HG02884 (cell line): ENCODE results near the gene AP3D1.
"Not testable (repeated sequence)": the region's sequence is repeated elsewhere in the genome, so short reads cannot be mapped to it uniquely, and the experiment has no call there.

Experiments used
- ATAC-seq: cut with Tn5 transposase; IDR thresholded peaks from one replicate; pipeline ENCODE4 v1.9.1; 2021; ENCODE audit warnings: mild to moderate bottlenecking, moderate library complexity; ENCODE audit not compliant: unreplicated experiment

Gene AP3D1

DNA sequence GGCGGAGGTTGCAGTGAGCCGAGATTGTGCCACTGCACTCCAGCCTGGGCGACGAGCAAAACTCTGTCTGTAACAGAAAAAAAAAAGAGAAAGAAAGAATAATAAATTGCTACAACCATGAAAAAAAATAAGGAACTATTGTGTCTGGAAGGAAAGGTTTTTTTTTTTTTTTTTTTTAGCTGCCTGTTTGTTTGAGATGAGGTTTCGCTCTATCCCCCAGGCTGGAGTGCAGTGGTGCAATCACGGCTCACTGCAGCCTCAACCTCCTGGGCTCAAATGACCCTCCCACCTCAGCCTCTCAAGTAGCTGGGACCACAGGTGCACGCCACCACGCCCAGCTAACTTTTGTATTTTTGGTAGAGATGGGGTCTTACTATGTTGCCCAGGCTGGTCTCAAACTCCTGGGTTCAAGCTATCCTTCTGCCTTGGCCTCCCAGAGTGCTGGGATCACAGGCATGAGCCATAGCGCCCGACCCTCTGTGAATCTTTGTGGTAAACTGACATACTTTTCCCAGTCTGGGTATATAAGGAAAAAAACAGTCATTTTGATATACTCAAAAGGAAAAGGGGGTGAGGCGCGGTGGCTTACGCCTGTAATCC is 59.3 kb downstream of the AP3D1 start:
- not testable (repeated sequence) for ATAC-seq

DNA sequence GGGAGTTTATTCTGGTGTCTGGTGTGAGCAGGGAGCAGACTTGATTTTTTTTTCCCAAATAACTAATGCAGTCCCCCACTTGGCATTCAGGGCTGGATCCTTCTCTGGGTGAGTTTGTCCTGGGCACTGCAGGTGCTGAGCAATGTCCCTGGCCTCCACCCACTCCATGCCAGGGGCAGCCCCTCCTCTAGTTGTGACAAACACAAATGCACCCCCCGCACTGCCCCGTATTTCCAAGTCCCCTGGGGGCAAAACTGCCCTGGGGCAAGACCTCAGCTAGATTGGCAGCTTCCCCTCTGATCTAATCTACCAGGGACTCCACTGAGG is 61.7 kb downstream of the AP3D1 start:
- no peak for ATAC-seq

DNA sequence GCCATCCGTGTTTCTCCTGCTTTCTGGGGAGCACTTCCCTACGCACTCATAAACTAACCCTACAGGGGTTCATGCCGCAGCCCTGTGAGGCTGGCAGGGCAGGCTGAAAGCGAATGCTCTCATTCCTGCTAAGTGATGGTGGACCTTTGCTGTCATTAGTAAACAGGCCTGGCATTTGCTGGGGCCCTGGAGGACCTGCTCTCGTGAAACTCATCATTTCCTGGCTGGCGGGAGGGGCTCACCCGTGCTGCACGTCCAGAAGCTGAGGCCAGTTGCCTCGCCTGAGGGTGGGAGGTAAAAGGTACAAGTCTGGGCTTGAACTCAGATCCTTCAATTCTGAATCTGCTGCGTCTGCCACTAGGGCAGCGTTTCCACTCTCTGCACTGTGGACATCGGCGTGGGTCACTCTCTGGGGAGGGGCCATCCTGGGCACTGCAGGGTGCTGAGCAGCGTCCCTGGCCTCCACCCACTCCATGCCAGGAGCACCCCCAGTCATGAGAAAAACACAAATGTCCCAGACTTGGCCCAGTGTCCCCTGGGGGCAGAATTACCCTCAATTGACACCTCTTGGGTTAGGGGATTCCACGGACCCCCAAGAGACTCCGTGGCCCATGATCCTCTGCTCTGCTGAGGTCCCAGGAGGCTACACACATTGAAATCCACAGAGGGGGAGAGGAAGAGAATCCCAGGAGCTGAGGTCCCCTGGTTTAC is 62.2 kb downstream of the AP3D1 start:
- no peak for ATAC-seq

DNA sequence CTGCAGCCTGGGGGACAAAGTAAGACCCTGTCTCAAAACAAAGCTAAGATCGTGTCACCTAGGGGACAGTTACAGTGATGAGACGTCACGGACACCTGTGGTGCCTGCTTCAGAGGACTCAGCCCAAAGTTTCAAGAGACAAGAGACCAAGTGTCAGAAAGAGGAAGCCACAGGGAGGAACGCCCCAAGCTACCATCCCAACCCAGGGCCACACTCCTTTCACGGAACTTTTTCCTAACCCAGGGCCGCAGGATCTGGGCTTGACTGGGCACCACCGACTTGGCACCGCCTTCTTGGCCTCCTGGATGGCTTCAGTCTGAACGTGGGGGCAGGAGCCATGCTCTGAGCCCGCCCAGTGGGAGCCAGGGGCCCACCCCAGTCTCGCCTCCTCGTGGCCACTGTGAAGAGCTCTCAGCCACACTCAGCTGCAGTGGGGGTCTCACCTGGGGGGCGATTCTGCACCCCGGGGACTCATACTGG is 63.7 kb downstream of the AP3D1 start:
- no peak for ATAC-seq

DNA sequence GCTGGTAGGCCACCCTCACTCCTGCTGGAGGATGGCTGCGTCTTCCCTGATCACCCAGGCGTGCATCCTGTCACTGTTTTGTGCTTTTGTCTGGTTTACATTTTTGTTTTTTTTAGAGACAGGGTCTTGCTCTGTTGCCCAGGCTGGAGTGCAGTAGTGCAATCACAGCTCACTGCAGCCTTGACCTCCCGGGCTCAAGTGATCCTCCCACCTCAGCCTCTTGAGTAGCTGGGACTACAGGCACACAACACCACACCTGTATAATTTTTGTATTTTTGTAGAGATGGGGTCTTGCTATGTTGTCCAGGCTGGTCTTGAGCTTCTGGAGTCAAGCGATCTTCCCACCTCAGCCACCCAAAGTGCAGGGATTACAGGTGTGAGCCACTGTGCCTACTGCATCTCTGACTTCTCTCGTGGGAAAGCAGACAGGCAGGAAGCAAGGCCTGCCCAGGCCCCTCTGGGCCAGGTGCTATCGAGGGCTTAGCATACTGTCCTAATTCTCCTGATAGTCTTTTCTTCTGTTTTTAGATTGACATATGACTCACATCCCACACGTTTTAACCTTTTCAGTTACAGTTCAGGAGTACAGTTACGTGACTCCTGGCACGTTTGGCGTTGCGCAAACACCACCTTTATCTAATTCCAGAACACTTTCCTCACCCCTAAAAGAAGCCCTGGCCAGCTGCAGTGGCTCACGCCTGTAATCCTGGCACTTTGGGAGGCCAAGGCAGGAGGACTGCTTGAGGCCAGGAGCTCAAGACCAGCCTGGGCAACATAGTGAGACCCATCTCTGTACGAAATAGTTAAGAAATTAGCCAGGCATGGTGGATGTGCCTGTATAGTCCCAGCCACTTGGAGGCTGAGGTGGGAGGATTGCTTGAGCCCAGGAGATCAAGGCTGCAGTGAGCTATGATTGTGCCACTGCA is 64.4 kb downstream of the AP3D1 start:
- not testable (repeated sequence) for ATAC-seq

DNA sequence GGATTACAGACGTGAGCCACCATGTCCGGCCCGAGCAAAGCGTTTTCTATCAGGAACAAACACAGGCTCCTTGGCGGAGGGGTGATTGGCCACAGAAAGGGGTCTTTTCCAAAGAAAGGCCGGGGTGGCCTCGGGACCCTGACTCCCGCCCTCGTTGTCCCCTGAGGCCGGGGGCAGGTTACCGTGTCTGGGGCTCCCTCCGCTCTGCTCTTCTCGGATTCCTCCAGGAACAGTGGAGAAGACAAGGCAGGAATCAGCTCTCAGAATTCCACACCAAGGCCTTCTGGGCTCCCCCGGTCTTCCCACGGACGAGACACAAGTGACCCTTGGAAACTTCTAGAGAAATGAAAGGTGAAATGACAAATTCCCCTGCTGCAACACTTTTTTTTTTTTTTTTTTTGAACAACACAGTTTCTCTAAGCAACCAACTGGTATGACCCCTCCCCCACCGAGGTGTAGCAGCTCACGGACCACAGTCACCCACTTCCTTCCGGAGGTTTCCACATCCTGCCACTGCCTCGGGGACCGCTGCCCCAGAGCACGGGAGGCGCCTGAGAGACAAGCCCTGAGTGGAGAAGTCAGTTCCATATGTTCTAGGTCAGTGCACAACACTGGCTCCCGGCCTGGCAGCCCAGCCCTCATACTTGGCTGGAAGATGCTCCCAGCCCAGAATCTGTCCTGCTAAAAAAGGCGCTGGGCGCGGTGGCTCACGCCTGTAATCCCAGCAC is 66.2 kb downstream of the AP3D1 start:
- peak; percentile 32 for ATAC-seq

DNA sequence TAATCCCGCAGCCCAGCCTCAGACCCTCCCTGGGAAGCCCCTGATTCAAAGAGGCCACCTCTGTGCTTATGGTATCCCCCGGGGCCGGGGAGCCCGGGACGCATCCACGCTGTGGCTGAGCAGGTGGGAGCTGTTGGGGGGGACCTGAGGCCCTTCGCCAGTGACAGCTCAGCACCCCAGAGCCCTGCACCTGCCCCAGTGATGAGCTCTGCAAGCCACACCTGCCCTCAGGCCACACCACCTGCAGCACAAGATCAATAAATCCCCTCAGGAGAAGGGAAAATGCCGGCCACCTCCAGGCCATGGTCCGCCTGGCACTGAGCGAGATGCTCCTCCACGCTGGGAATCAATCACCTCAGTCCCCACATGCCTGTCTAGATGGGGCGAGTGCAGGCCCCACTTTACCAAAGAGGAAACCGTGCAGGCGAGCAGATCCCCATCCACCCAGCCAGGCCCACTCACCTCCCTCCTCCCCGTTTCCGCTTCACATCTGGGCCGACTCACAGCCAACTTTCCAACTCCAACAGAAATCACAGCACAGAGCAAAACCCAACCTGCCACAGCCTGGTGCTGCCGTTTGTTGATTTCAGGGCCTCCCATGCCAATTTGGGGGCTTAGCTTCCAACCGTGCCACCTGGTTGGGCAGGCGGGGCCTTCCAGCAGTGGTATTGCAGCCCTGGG is 68.1 kb downstream of the AP3D1 start:
- no peak for ATAC-seq

DNA sequence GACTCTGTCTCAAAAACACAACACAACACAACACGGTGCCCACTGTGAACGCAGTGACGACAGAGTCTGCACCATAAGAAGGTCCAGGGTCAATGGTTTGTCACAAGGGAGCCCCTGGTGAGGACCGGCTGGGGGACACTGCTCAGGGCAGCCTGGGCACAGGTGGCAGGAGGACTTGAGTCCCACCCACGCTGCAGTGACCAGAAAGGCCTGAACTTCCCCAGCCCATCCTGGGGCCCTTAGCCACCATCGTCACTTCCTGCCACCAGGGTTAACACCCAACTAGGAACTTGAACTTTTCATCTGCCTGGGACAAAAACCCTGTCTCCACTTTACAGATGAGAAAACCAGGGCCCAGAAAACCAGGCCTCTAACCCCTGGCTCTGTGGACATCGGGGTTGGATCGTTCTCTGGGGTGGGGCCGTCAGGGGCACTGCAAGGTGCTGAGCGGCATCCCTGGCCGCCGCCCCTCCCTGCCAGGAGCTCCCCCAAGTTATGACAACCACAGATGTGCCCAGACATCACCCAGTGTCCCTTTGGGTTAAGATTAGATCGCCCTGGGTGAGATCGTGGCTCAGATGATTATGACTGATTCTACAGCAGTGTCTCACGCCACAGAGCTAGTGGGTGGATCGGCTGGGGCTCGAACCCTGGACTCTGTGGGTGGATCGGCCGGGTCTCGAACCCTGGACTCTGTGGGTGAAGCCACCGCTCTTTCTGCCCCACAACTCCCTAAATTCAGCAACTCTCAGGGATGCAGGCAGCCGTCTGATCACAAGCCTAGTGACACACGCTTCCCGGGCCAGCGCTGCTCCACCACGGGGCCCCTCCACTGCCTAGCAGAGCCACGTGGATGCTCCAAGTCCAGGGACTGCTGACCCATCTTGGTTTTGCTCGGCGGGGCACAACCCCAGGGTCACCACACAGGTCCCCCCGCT is 69.2 kb downstream of the AP3D1 start:
- no peak for ATAC-seq

DNA sequence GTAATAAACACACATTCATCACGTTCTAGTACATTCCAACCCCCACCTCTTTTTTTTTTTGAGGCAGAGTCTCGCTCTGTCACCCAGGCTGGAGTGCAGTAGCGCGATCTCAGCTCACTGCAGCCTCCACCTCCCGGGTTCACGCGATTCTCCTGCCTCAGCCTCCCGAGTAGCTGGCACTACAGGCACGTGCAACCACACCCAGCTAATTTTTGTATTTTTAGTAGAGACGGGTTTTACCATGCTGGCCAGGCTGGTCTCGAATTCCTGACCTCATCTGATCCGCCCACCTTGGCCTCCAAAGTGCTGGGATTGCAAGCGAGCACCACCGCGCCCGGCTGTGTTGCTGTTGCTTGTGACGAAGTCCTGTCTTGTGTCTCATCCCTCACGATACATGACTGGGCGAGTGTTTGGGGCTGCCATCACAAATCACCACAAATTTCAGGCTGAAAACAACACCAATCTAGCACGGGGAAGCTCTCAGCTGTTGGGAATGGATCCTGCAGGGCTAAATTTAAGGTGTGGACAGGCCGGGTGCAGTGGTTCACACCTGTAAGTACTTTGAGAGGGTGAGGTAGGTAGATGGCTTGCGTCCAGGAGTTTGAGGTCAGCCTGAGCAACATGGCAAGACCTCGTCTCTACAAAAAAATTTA is 70.9 kb downstream of the AP3D1 start:
- no peak for ATAC-seq

DNA sequence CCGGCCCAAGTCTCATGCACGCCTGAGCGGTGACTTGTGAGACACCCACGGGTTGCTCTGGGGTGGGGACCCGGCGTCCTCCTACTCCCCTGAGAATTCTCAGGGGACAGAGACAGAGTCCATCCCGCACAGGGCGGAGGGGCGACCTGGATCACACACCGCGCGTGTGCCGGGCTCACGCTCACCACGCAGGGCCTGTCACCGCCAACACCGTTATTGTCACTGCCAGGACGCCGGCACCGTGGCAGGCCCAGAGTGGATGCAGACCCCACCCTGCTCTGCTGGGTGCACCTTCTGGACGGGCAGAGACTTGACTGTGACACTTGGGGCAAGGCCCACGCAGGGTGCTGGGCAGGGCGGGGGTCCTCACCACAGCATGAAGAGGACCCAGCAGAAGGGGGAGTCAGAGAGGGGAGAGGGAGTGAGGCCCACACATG is 71.5 kb downstream of the AP3D1 start:
- no peak for ATAC-seq

DNA sequence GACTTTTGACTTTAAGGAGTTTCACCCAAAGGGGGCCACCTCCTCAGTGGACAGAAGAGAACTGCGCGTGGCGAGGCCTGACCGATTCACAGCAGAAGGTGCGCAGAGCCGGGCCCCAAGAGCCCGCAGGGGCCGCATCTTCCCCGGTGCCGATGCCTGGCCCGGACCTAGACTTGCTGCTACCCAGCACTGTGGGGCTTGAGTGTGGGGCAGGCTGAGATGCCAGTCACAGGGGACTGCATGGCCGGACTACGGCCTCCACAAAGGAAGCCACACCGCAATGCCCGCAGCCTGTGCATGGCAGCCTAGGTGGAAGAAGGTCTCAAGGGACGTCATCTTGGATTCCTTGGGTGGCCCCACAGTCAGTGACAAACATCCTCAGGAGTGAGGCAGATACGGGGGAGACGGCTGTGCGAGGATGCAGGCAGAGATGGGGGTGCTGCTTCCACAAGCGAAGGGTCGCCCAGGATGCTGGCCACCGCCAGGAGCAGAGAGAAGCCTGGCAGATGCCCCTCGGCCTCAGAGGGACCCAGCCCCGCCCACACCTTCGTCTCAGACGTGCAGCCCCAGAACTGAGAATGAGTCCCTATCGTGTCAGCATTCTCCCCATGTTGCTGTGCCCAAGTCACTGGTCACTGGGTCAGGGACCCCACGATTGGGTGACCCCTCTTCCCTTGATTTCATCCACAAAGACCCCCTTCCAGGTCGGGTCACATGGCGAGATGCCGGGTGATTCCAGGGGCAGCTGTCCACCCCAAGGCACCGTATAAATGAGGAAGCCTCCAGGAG is 72.1 kb downstream of the AP3D1 start:
- ATAC-seq = no peak

DNA sequence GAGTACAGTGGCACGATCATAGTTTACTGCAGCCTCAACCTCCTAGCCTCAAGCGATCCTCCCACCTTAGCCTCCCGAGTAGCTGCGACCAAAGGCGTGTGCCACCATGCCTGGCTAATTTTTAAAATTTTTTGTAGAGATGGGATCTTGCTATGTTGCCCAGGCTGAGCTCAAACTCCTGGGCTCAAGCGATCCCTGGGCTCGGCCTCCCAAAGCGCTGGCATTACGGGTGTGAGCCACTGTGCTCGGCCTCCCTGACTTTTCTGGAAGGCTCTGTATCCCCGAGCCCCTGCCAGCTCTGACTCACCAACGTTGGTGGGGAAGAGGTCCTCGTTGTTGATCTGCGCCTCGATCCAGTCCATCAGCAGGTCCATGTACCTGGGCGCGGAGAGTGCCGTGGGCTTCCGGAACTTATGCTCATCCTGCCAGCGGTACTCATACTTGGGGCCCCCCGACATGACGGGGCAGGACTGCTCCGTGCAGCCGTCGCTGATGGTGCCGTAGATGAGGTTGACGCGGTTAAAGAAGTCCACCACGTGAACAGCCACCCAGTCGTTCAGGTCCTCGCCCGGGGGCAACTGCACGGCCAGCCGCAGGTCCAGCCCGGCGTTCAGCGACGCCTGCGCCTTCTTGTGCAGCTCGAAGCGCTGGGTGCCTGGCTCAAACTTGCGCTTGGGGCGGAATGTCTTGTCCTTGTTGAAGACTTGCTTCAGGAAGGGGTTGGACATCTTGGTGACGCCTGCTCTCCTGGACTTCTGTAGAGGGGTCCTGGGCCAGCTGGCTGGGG is 73.3 kb downstream of the AP3D1 start:
- no peak for ATAC-seq

DNA sequence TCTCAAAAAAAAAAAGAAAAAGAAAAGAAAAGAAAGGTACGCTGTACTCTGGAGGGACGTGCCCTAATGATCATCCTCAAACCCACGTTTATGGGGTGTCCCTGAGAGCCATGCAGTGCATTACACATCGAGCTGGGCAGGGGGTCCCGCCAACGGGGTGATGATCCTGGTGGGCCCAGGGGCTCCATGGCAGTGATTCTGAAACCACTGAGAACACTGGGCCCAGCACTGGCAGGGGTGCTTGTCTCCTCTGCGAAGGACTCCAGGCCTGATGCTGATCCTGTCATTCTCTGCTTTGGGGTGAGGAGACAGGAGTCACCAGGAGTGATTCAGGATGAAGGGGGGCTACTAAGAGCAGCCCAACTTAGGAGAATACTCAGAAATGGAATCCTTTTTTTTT is 74.0 kb downstream of the AP3D1 start:
- no peak for ATAC-seq

DNA sequence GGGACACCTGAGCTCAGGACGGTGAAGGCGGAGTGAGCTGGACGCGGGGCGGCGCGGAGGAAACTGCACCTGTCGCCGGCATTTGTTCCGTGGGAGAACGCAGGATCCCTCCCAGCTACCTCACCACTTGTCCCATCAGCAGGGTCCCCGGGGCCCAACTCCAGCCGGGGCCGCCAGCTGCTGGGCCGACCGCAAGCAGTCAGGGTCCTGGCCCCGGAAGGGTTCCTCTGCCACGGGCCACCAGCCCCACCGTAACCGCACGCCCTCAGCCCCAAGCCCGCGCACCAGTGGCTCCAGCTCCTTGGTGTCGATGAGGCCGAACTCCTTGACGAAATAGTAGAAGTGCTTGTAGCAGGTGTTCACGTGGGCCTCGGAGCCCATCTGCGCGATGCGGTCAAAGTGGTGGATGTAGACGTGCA is 74.8 kb downstream of the AP3D1 start:
- no peak for ATAC-seq

DNA sequence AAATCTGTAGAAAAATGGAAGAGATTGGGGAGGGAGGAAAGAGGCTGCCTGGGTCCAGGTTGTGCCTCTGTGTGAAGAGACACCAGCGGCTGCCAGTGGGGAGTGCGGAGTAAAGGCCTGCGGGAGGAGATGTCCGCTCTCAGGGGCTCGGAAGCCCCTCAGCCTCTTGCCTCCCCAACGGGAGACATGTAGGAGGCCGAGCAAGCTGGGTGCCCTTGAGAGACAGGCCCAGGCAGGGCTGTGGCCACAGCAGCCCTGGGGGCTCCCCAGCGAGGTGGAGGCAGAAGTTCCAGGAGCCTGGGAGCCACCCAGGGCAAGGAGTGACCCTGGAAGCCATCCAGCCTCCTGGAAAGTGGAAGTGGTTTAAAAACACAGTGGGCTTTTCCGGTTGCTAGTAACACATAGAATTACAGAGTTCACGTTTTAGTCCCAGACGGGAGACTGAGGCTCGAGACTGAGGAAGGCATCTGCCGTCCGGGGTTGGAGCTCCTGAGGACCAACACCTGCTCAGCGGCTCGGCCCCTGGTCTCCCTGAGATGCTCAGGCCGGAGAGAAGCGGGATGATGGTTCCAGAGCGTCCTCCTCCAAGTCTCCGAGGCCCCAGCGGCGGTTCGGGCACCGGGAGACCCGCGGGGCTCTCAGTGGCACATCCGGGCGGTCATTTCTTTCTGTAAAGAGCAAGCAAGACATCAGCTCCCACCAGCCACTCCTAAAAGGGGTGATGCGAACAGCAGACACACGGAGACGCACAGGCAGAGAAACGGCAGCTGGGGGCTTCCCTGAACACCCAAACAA is 78.4 kb downstream of the AP3D1 start:
- ATAC-seq = no peak

DNA sequence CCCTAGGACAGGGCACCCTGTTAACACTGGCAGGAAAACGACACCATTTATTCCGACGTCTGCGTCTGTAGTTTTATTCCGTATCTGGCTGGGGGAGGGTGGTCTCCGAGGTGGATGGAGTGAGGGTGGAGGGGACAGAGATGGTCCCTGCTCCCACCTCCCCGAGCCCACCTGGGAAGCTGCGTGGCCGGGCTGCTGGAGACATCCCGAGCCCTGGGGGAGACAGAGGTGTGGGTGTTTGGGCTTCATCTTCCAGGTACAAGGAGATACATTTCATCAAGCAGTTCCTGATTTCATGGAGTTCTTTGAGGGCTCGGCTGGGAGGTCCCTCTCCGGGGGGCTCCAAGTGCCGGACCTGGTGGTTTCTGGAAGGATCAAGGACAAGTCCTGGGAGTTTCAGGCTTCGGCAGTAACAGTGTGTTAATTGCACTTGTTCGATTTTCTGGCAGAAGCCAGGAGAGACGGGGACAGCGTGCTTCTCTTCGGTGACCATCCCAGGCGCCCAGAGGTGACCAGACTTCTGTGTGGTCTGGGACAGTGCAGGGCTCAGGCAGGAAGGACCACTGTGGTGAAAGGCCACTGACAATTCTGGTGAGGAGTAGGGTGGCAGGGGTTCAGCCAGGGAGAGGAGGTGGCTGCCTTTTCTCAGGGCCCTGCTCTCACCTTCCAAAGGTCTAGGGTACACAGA is 80.2 kb downstream of the AP3D1 start:
- no peak for ATAC-seq
